HG03439 (cell line): ENCODE data around the gene SNX4.

Experiments
- ATAC-seq: cut with Tn5 transposase; IDR thresholded peaks from one replicate; pipeline ENCODE4 v1.9.1; 2021; ENCODE audit warnings: mild to moderate bottlenecking, moderate library complexity; ENCODE audit not compliant: unreplicated experiment

SNX4 gene

DNA sequence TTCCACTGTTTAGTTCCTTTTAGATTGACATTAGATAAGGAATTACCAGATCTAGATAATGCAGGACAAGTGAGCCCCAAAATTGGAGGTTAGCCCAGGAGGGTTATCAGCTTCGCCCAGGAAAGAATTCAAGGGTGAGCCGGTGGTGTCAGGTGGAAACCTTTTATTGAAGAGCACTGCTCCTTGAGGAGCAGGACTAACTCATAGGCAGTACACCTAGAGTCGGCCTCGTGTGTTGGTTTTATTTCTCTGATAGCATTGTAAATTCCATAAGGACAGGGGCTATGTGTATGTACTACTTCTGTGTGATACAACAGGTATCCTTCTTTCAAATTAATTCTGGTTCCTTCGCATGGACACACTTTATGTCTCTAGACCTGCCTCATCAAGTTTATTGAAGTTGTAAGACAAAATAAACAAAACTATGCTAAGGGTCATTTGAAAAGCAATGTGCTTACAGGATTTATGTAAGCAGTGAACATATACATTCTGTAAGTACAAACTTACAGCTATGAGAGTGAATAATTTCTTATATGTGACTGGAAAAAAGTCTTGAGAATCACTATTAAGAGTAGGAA, 57.2 kb downstream of the SNX4 start:
- ATAC-seq, result no peak

DNA sequence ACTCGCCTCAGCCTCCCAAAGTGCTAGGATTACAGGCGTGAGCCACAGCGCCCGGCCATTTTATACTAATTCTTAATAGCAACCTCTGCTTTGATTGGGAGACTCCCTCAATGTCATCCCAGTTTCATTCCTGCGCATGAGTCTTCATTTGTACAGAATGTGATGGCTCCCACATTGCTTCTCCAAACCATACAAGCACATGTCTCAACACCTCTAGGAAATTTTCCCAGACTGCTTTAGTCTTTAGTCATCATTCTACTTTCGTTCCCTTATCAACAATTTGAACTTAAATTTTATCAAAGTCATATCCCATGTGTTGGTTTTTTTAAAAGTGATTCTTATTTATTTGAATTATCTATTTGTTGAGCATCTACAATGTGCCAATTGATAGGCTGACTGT, 58.1 kb downstream of the SNX4 start:
- ATAC-seq, result no peak

DNA sequence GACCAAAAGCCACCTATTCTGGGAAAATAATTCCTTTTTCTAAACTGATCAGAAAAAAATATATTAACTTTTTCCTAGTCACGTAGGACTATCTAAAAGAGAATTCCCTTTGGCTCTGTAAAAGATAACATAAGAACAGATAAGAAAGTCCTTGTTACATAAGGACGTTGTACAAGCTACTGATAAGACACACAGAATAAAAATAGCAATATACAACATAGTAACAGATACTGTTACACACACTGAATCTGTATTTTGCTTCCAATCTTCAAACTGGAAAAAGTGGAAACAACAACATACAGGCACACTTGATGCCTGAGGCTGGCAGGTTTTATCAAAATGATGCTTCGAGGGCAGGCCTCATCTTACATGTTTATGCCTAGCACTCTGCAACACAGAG, 59.8 kb downstream of the SNX4 start:
- no peak for ATAC-seq

DNA sequence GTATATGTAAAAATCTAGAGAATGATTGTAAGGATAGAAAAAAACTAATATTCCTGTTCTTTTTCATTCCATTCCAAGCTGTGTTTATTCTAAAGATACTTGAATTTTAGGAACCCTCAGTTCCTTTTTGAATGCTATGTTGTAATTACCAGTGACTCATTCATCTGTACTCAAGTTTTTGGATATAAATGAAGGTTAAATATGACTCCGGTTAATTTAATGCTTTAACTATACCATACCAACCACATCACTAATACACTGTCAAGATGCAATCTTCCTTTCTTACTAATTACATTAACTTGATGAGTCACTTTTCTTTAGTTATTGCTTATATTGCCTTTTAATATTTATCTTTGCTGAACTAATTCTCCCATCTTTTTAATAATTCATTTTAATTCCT, 76.1 kb downstream of the SNX4 start:
- no peak for ATAC-seq

DNA sequence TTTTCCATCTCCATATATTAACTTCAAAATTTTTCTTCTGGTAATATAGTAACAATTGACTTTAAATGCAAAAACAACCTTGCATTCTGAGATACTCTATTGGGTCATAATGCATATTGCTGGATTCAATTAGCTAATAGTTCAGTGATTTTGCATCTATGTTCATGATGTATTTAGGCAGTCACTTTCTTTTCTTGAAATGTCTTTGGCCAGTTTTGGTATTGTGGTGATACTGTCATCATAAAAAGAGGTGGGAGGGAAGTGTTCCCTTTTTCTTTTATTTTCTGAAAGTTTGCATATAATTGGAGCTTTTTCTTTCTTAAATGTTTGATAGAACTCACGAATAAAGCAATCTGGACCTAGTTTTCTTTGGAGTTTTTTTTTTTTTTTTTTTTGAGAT, 77.5 kb downstream of the SNX4 start:
- no peak for ATAC-seq

DNA sequence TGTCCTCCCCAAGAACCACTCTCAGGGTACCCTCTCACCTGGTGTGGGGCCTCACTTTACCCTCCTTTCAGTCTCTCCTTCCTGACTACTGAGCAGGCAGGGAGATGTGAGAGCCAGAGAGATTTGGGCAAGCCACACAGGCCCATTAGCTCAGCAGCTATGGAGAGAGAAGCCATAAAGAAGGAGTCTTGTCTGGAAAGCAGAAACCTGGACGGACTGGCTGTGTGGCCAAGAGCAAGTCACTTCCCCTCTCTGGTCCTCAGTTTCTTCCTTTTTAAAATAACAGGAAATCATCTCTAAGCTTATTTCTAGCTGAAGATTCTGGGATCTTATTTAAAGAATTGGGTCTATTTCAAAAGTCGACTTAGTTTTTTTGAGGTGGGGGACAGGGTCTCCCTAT, 79.0 kb downstream of the SNX4 start:
- no peak for ATAC-seq

DNA sequence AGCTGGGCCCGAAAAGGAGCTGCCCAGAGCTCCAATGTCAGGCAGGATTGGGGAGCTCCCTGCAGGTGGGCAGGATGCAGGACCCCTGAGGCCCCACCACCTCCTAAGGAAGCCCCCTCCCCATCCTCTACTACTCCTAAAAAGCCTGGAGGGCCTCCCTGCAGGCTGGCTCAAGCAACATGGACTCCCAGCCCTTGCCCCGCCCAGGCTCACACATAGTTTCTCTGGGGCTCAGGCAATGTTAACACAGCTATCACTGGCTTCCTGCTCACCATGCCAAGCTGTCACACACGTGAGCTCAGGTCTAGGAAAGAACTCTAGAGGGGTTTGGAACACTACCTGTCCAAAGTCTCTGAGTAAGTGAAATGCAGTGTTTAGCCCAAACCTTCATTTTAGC, 79.4 kb downstream of the SNX4 start:
- ATAC-seq, result no peak

DNA sequence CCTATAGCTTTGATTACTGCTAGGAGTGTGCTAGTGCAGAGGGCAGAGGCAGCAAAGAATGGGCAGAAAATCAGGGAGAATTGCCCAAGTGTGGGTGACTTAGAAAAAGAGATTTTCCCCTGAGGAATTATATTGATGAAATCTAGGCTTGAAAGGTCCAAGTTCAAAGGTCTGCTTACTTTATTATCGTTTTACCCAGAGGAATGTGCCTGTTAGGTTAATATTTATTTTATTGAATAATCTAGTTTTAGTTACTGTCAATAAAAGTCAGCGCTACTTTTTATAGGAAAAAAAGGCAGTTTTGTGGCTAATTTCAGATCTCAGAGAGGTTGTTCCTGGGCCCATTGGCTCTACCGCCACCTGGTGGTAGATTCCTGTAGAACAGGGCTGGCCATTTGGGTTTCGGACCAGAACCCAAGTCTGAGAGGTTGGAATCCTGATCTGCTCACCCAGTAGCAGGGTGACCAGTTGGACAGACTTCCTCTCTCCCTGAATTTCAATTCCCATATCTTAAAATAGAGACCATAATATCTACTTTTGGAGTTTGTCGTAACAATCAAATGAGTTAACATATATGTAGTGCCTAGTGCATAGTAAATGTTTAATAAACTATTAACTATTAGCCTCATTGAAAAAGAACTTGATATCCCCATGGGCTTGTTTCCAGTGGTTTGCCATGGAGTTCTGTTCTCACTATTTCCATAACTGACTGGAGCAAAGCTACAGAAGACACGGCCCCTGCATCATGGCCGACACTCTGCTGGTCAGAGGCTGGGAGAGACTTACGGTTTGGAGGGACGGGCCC, 82.2 kb downstream of the SNX4 start:
- no peak for ATAC-seq

DNA sequence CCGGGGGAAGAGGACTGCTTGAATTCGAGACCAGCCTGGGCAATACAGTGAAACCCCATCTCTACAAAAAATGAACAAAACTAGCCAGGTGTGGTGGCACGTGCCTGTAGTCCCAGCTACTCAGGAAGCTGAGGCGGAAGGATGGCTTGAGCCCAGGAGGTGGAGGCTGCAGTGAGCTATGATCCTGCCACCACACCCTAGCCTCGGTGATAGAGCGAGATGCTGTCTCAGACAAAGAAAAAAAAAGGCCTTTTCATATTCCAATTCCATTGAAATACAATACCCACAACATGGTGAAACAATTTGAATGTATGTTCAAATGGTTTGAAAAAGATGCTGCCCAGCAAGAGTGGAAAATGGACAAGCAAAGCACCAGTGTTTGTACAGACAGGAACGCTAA, 83.1 kb downstream of the SNX4 start:
- no peak for ATAC-seq

DNA sequence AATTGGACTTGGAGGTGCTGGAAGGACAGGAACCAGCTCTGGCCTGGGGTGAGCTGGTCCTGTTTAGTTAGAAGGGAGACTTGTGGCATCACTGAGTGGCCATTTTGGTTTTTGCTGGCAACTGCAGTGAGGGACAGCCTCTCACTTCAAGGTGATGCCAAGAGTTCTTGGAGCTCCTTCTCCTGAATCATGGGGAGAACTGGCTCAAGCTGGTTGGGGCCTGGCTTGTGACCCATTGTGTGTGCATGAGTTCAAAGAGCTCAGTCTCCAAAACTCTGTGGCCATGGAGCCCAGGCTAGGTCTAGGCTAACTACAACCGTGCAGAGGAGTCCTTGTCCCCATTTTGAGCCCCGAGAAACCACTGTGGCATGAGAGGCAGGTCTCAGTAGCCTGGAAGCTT, 84.8 kb downstream of the SNX4 start:
- no peak for ATAC-seq

DNA sequence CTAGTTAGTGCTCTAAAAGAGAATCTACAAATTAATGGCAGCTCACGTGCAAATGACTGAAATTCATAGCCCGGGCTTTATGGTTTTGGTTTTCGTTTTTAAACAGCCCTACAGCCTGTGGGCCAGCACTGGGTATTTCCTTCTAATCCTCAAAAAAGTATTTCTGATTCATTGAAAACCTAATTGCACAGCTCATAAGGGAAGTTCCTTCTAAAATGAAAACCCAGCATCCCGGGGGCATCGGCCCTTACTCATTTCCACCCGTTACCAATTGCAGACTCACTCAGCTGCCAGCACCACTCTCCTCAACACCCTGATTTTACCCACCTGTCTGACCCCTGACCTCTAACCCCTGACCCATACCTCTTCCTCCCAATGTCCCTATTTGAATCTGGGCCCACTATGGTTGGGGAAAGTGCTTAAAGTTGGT, 85.4 kb downstream of the SNX4 start:
- ATAC-seq, result no peak

DNA sequence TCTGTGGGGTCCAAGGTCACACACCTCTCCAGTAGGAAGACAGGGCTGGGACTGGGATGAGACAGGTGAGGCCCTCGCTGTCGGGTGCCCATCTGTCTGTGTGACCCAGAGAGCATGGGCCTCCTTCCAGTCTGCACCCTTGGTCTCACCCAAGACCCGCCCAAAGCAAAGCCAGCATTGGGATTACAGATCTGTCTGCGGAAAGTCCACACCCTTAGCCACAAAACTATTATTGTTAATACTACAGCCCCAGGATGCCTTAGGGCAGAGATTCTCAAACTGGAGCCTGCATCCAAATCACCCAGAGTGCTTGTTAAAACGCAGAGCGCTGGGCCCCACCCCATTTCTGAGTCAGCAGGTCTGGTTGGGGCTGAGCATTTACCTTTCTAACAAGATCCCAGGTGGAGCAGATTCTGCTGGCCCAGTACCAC, 86.4 kb downstream of the SNX4 start:
- no peak for ATAC-seq

DNA sequence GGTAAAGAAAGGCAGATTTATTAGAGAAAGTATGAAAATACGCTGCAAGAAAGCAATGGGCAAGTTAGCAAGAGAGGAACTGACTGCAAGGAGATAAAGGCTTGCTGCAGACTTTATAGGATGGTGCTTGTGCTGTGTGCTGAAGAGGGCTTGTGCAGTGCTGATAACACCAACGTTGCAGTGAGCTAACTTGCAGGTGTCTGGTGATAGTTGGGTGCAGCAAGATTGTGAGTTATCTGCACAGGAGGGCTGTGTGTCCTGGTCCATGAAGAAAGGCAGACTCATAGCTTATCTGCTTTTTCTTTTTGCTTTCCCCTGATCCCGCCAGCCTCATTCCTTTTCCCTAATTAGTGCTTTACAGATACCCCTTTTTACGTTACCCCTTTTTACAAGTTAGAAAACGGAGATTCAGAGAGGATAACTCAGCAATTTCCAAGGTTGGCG, 86.9 kb downstream of the SNX4 start:
- ATAC-seq, result no peak

DNA sequence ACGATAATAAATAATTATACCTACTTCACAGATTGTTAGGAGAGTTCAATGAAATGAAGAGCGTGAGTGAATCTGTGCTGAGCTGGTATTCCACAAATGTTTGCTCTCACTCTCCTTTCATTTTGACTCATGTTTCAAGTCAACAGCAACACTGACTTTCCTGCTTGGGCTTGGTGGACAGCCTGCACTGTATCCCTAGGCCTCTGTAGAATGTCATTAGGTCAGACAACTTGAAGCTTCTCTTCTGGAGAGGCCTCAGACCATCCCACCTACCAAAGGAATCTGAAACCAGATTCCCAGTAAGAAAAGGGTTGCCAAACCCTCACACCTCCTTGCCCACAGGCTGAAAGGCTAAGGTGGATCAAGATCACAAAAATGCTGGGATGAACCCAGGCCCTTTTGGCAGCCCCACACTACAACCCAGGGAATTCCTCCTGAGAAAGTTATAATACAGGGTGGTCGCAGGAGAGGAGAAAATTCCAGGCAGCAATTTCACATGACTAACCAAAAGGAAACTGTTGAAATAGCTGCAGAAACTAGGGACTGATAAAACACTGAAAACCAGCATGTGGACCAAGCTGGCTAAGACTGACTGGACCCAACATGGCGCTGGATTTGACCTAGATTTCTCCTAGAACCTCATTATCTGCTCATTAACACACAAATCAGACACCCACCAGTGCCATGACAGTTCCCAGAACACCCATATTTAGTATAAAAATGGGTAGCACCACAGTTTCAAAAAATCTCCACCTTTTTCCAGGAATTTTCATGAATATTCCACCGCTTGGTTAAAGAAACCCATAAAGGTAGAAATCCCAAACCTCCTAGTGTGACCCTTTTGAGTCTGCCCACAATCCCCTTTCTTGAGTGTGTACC, 87.9 kb downstream of the SNX4 start:
- no peak for ATAC-seq

DNA sequence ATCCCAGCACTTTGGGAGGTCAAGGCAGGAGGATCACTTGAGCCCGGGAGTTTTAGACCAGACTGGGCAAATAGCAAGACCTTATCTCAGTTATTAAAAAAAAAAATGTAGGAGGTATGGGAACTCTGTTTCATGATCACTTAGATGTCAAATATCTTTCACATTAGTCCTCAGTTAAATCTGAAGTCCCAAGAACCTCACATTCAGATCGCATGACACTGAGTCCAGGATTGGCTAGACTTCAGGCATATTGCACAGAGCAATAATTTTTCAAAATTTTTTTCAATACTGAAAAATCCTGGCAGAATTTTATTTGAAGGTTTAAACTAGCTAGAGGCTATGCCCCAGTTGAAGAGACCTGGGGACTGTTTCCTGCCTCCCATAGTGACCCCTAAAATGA, 88.6 kb downstream of the SNX4 start:
- ATAC-seq, result no peak

DNA sequence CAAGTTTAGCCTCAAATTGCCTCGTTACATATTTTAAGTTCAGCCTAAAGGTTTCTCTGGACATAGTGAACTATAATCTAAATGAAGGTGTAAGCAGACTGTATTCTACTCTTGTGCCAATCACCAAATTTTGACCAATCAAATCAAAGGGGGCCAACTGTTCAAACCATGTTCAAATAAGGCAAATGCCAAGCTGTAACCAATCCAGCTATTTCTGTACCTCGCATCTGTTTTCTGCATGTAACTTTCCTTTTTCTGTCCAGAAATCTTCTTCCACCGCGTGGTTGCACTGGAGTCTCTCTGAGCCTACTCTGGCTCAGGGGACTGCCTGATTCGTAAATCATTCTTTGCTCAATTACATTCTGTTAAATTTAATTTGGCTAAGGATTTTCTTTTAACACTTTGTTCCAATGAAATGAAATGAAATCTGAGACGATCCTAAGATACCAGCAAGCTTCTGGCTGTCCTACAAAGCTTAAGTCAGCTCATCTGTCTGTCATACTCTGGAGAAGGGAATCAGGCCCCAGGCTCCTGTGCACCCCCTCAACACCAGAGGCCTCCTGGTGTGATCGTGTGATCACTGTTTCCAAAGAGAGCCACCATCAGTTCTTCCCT, 91.7 kb downstream of the SNX4 start:
- no peak for ATAC-seq

DNA sequence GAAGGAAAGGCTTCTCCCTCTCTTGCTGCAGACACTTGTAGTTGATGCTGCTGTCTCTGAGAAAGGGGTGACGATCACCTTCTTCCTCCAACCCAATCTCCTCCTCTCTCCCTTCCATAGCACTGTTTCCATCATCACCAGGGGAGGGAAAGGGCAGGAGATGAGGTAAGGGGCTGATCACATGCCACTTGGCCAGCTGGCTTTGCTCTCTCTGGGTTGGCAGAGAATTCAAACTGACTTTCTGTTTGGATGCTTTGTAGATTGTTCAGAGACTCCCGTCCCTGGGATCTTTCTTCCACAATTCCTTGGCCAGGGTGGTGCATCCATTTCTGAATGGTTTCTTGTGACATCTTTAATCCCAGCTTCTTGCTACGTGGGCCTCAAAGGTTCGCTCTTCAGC, 101.7 kb downstream of the SNX4 start:
- ATAC-seq, result no peak

DNA sequence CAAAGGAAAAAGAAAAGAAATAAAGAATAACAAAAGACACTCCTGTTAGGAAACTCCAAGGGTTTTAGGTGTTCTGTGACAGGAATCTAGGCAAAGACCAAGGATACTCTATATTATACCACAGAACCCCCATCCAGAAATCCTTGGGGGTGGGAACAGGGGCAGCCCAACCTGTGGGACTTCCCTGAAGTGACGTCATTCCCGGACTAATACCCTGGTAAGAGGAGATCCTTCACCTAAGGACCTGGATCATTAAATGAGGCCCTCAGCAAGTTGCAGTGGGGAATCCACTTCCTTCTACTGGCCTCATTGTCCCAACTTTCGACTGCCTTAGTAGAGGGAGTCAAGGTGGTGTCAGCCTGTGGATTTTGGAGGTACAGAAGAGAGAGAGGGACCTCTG, 103.8 kb downstream of the SNX4 start:
- no peak for ATAC-seq

DNA sequence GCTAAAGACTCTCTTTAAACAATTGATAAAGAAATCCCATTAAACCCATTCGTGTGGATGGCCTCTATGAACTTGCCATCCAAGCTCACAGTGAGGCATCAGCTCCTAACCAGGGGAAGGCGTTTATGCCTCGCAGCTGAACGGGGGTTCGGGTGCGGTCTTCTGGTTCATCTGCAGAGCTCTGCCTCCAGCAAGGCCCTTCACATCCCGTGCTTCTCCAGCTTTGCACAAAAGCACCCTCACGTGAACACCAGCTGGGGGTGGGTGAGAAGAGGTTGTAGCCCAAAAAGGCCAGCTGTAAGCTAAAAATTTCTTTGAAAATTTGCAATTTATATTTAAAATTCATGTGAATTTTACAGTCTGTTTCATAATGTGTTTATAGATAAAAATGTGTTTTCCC, 105.3 kb downstream of the SNX4 start:
- ATAC-seq, result no peak

DNA sequence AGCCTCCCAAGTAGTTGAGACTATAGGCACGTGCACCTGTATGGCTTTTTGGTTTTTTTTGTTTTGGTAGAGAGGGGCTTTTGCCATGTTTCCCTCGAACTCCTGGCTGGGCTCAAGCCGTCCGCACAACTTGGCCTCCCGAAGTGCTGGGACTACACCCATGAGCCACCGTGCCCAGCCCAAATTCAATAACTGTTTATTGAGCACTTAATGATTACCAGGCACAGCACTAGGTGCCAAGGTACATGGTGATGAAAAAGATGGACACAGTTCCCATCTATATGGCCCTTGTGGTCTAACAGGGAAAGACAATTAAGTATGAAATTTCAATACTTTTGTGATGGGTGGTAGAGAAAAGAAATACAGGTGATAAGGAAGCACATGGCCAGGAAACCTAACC, 109.1 kb downstream of the SNX4 start:
- ATAC-seq, result no peak

DNA sequence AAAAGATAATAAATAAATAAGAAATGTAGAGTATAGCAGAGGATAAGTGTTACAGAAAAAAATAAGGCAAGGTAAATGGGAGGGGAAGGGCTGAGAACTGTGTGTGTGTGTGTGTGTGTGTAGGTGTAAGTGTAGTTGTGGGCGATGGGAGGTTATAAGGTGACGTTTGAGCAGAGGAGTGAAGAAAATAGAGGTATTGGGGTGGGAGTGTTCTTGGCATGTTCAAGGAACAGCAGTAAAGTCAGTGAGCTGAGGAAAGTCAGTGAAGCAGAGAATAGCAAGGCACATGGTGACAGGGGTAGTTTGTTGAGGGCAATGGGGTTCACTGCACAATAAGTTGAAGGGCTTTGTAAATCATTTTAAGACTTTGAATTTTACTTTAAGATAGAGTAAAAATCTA, 113.9 kb downstream of the SNX4 start:
- no peak for ATAC-seq
